SK-N-SH (cell line): ENCODE measurements around the gene TBCCD1.

Experiments
- YY1 ChIP-seq: IDR thresholded peaks from 2 replicates; pipeline ENCODE4 v1.4.0; 2012; ENCODE audit warnings: low read depth, mild to moderate bottlenecking
- TF ChIP-seq, protein P1 (sequence below): fragments of 200-600 bp; sonication (generic); IDR thresholded peaks from 2 replicates; pipeline ENCODE4 v1.6.1; 2017; ENCODE audit warnings: antibody characterized with exemption, mild to moderate bottlenecking, moderate library complexity
- TF ChIP-seq, protein P2 (sequence below): IDR thresholded peaks from 2 replicates; pipeline ENCODE4 v1.4.0; 2012; ENCODE audit warnings: low read depth

DNA sequence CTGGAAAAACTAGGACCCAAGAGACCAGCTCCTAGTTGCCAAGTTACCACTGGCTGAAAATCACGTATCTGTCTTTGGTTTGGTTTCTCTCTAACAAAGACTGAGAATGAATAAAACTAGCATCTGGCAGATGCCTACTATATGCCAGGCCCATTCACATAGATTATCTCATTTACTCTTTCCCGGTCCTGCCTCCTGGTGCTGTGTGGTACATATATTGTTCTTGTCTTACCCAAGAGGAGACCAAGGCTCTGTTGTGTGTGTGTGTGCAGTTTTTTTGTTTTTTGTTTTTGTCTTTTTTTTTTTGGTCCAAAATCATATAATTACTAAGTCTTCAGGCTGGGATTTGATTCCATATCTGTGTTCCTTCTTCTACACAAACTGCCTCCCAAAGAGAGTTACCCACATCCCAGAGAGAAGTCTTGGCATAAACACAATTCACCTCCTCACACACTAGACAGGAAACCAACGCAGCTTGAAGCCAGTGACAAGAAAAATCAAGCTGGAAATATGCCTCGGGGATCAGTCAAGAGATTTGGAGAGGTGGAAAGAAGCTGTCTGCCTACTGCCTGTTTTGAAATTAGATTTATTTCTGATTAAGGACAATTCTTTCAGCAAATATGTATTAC lies 46.6 kb upstream of the TBCCD1 start:
- no peak for TF ChIP-seq YY1
- TF ChIP-seq, protein P1, sequence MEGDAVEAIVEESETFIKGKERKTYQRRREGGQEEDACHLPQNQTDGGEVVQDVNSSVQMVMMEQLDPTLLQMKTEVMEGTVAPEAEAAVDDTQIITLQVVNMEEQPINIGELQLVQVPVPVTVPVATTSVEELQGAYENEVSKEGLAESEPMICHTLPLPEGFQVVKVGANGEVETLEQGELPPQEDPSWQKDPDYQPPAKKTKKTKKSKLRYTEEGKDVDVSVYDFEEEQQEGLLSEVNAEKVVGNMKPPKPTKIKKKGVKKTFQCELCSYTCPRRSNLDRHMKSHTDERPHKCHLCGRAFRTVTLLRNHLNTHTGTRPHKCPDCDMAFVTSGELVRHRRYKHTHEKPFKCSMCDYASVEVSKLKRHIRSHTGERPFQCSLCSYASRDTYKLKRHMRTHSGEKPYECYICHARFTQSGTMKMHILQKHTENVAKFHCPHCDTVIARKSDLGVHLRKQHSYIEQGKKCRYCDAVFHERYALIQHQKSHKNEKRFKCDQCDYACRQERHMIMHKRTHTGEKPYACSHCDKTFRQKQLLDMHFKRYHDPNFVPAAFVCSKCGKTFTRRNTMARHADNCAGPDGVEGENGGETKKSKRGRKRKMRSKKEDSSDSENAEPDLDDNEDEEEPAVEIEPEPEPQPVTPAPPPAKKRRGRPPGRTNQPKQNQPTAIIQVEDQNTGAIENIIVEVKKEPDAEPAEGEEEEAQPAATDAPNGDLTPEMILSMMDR, result no peak
- TF ChIP-seq, protein P2, sequence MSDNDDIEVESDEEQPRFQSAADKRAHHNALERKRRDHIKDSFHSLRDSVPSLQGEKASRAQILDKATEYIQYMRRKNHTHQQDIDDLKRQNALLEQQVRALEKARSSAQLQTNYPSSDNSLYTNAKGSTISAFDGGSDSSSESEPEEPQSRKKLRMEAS, result no peak
